SK-N-SH treated with all-trans-retinoic acid at 6 μM for 48 hours (cell line): ENCODE data around the gene OR5AN1.

Experiments used
- BACH2 ChIP-seq: fragments of 250-450 bp; sonication (Bioruptor Pico); IDR thresholded peaks from 2 replicates; pipeline ENCODE4 v1.9.0; 2021; ENCODE audit warnings: mild to moderate bottlenecking, borderline replicate concordance
- SNAI2 ChIP-seq: fragments of 250-450 bp; sonication (Bioruptor Pico); IDR thresholded peaks from 2 replicates; pipeline ENCODE4 v1.5.0; 2020; ENCODE audit warnings: mild to moderate bottlenecking, moderate library complexity
- TCF4 ChIP-seq: fragments of 250-450 bp; sonication (Bioruptor Pico); IDR thresholded peaks from 2 replicates; pipeline ENCODE4 v1.8.0; 2021; ENCODE audit warnings: mild to moderate bottlenecking, moderate library complexity, borderline replicate concordance
- ZFP3 ChIP-seq: fragments of 250-450 bp; sonication (Bioruptor Pico); IDR thresholded peaks from 2 replicates; pipeline ENCODE4 v1.5.0; 2020; ENCODE audit warnings: mild to moderate bottlenecking, moderate library complexity
- ZNF70 ChIP-seq: fragments of 450-650 bp; formaldehyde crosslinking; IDR thresholded peaks from 2 replicates; pipeline ENCODE4 v1.5.0; 2020; ENCODE audit warnings: mild to moderate bottlenecking, moderate library complexity
- ZNF8 ChIP-seq: fragments of 450-650 bp; formaldehyde crosslinking; IDR thresholded peaks from 2 replicates; pipeline ENCODE4 v1.5.0; 2020; ENCODE audit warnings: mild to moderate bottlenecking, moderate library complexity
- TF ChIP-seq, protein P1 (sequence below): fragments of 250-450 bp; sonication (Bioruptor Pico); IDR thresholded peaks from 2 replicates; pipeline ENCODE4 v1.8.0; 2021; ENCODE audit warnings: low read depth, mild to moderate bottlenecking, moderate library complexity, borderline replicate concordance
- TF ChIP-seq, protein P2 (sequence below): fragments of 250-450 bp; sonication (Bioruptor Pico); IDR thresholded peaks from 2 replicates; pipeline ENCODE4 v1.8.0; 2020; ENCODE audit warnings: mild to moderate bottlenecking, moderate library complexity, borderline replicate concordance

DNA sequence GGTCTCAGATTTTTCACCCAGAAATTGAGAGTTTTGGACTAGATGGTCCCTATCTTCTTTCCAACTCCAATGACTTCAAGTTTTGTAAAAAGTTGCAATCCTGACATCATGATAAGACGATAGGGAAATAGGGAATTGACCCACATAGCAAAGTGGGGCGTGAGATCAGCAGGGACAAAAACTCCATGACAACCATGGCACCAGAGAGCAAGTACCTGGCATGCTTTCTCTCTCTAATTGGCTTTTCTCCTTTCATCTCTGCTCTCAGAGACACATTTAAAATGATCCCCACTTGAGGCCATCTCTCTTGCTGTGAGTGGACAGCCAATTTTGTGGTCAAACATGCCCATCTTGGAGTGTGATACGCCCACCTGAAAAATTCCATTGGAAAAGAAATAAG, at the start of gene OR5AN1:
- no peak for TF ChIP-seq ZNF8 (CRISPR knock-in tag)
- TF ChIP-seq, protein P1, sequence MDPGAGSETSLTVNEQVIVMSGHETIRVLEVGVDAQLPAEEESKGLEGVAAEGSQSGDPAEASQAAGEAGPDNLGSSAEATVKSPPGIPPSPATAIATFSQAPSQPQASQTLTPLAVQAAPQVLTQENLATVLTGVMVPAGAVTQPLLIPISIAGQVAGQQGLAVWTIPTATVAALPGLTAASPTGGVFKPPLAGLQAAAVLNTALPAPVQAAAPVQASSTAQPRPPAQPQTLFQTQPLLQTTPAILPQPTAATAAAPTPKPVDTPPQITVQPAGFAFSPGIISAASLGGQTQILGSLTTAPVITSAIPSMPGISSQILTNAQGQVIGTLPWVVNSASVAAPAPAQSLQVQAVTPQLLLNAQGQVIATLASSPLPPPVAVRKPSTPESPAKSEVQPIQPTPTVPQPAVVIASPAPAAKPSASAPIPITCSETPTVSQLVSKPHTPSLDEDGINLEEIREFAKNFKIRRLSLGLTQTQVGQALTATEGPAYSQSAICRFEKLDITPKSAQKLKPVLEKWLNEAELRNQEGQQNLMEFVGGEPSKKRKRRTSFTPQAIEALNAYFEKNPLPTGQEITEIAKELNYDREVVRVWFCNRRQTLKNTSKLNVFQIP, result no peak
- no peak for TF ChIP-seq SNAI2 (CRISPR knock-in tag)
- TF ChIP-seq TCF4 (CRISPR knock-in tag), result no peak
- TF ChIP-seq, protein P2, sequence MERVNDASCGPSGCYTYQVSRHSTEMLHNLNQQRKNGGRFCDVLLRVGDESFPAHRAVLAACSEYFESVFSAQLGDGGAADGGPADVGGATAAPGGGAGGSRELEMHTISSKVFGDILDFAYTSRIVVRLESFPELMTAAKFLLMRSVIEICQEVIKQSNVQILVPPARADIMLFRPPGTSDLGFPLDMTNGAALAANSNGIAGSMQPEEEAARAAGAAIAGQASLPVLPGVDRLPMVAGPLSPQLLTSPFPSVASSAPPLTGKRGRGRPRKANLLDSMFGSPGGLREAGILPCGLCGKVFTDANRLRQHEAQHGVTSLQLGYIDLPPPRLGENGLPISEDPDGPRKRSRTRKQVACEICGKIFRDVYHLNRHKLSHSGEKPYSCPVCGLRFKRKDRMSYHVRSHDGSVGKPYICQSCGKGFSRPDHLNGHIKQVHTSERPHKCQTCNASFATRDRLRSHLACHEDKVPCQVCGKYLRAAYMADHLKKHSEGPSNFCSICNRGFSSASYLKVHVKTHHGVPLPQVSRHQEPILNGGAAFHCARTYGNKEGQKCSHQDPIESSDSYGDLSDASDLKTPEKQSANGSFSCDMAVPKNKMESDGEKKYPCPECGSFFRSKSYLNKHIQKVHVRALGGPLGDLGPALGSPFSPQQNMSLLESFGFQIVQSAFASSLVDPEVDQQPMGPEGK (CRISPR knock-in tag), result no peak
- no peak for TF ChIP-seq BACH2 (CRISPR knock-in tag)
- TF ChIP-seq ZFP3 (CRISPR knock-in tag), result no peak
- TF ChIP-seq ZNF70, result no peak
